NK-92 treated with Interleukin-12 subunit alpha and Interleukin-12 subunit beta, amount 100 ng/mL, for 24 hours (cell line): ENCODE data around the gene PLEKHH3.

ENCODE experiments used
- DNase-seq: peaks from one replicate; lab custom pipeline; 2025; lab: John Stamatoyannopoulos, UW

The PLEKHH3 gene

GRCh38 chr17:42686520-42687128 lies 9.8 kb upstream of the PLEKHH3 start:
- DNase-seq, result no peak

GRCh38 chr17:42685831-42686230 lies 9.0 kb upstream of the PLEKHH3 start:
- no peak for DNase-seq

DNA sequence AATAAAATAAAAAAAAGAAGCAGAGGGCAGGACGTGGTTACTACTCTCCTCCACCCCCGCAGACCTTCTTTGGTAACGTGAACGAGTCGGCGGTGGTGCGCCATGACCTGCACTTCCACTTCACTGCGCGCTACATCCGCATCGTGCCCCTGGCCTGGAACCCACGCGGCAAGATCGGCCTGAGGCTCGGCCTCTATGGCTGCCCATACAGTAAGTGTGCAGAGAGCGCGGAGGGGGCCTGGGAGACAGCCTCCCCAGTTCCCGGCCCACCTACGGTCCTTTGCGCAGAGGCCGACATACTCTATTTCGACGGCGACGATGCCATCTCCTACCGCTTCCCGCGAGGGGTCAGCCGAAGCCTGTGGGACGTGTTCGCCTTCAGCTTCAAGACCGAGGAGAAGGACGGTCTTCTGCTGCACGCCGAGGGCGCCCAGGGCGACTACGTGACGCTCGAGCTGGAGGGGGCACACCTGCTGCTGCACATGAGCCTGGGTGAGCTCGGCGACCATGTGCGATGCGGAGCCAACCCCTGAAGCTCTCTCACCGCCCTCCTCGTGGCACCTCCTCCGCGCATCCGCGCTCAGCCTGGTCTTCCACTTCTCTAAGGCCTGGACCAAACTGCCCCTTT lies 8.2 kb upstream of the PLEKHH3 start:
- no peak for DNase-seq

DNA sequence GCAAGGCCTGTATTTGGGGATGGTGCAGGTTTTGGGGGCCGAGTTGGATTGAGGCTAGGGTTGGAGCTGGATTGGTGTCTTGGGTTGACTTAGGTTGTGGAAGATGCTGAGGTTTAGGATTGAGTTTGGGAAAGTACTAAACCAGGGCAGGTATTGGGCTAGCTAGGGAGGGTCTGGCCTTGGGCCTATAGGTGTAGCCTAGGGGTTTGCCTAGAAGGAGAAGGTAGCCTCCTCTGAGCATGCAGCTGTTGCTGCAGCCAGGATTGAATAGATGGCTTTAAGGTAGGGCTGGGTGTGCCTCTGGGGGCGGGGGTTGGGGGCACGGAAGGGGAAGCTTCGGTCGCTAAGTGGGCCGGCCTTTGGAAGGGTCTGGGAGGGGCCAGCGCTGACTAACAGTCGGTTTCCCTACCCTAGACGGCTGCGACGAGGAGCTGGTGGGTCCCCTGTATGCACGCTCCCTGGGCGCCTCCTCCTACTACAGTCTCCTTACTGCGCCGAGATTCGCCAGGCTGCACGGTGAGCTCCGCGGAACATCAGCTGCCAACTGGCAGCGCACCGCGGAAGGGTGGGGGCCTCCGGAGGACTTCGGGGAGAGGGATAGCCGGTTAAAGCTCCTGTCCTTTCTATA lies 6.7 kb upstream of the PLEKHH3 start:
- no peak for DNase-seq

DNA sequence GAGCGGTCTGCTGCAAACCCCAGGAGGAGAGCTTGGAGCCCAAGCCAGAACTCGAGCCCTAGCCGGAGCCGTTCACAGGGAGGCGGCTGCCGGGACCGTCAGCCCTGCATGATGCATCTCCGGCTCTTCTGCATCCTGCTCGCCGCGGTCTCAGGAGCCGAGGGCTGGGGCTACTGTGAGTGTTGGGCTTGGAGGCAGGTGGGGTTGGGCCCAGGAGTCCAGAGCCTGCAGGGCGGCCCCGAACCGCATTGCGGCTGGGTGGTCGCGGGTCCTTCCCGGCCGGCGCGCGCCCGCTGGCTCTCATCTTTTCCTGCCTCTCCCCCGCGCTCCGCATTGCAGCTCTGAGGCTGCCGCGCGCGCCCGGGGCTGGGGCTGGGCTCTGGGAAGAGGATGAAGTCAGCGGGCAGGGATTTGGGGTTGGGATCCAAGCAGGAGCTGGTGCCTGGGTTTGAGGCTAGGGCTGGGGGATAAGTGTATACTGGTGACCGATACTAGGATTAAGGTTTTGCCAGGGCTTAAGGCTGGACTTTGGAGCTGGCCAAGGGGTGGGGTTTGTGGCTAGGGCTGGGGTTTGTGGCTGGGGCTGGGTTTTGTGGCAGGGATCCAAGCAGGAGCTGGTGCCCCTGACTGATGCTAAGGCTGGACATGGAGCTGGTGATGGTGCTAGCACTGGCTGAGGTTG lies 6.1 kb upstream of the PLEKHH3 start:
- DNase-seq, result no peak

- DNase-seq, result no peak
These were observed 5.4 kb upstream of the PLEKHH3 start, which contains the start of gene CNTNAP1 for GRCh38 chr17:42681976-42682721. CNTNAP1 (plus strand) TSS chr17:42682531; CDS start chr17:42682830, 299 bp downstream.

GRCh38 chr17:42680331-42680808 lies 3.6 kb upstream of the PLEKHH3 start:
- DNase-seq, result no peak

- DNase-seq, result no peak
These were observed 2.9 kb upstream of the PLEKHH3 start for GRCh38 chr17:42679492-42680330.

- no peak for DNase-seq
These were observed 2.2 kb upstream of the PLEKHH3 start for GRCh38 chr17:42678951-42679491.

DNA sequence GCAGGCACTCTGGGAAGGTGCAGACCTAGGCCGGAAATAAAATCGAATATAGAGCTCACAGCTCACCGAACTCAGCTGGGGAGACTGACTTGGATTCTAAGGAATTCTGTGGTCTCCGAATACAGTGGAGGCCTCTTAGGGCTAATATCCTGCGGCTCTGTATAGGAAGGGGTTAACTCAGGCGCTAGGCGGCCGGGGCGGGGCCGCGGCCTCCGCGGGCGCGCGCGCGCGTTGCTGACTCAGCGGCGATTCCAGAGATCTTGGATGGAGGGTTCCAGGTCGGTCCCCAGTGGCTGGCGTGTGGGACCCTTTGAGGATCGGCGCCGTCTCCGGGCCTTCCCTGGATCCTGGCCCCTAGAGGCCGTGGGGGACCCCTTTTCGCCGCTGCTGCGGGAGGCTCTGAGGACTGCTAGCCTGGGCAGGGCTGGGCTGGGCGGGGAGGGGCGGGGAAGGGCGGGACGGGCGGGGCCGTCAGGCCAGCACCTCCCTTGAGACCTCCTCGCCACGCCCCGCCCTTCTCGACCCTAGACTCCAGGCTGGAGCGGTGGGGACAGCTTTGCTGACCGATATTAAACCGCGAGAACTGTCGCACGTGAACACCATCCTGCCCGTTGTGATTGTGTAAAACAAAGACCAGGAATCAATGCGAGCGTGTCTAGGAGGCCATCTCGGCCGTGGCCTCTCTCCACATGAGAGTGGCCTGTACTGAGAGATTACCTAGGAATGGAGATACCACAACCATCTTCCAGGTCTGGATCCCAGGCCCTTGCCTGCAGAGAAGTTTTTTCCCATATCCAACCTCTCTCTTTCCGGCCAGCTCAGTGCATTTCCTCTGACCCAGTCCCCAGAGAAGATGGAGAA lies 1.4 kb upstream of the PLEKHH3 start:
- peak; percentile 82 for DNase-seq

GRCh38 chr17:42677012-42677857 lies 441 bp upstream of the PLEKHH3 start:
- peak; percentile 99 for DNase-seq

DNA sequence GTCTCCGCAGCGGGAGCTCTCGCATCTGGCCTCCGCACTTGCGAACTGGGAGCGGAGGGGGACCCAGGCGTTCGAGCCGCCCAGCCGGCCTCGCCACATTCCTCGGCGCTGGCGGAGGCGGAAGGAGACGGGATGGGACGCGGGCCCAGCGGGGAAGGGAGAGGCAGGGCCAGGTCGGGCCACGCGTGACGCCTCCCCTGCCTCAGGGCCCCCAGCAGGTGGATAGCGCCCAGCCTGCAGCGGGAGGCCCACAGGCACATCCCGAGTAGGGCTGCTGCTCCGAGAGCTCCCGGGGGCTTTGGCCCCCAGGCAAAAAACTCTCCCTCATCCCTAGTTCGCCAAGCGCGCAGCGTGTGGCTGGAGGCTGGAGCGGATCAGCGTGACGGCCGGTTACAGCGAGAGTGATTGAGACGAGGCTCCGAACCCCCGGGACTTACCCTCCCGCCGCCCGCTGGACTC lies 800 bp downstream of the PLEKHH3 start:
- DNase-seq, result no peak

- DNase-seq, result no peak
These were observed 1.3 kb downstream of the PLEKHH3 start for GRCh38 chr17:42675348-42675964.

- DNase-seq, result no peak
These were observed 1.9 kb downstream of the PLEKHH3 start for GRCh38 chr17:42674755-42675347.

GRCh38 chr17:42673885-42674754 lies 2.7 kb downstream of the PLEKHH3 start:
- no peak for DNase-seq

DNA sequence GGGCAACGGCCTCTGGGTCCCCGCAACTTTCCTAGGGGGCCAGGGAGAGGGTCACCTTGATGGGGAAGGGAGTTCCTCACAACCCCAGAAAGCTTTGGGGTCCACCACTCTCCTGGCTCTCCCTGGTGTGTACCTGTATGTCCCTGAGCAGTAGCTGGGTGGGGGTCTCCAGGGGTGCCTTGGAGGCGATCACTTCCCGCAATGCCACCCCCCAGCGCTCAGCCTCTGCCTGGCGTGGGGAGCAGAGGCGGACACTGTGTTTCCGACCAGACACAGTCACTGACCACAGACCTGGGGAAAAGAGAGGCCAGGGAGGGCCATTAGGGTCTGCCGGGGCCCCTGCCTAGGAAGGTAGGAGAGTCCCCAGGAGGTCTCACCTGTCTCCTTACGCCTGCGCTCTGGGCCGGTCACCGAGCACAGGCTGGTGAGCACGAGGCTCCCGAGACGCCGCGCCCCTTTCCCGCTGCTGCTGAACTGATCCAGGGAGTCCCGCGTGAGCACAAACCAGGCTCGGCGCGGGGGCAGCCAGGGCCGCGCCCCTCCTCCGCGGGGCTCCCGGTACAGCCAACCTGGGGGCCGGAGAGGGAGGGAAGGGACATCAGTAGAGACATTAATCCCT lies 3.4 kb downstream of the PLEKHH3 start:
- no peak for DNase-seq
